ENCODE results near the gene TSPEAR. TPM values are rescaled to one million over a fixed set of nuclear protein-coding genes. Genes with fewer than 3 reads are reported as not detected.
A peak's percentile ranks its signal among the peaks of the same experiment; 100 is the strongest.

TSPEAR gene
- total and polyA plus RNA-seq, 9 of the 15 experiments (the other 6 are each of a cell fraction or from before 2014, with no cell fraction given), result not detected

GRCh38 chr21:44510508-44511218 is 200.7 kb downstream of the TSPEAR start (continued):
- no peak for TF ChIP-seq MNT (conservative IDR thresholded peaks at IDR 0.05)
- peak; percentile 72; the same call in 1 of the 2 replicates for TF ChIP-seq TFAP4 (CRISPR knock-in tag; IDR thresholded peaks at IDR 0.05; ENCODE audit: borderline replicate concordance)
- 0 out of 2 replicates have a peak, but pooled peaks have one; percentile 36 for TF ChIP-seq SP1 (CRISPR knock-in tag; IDR thresholded peaks at IDR 0.05)
- TF ChIP-seq NCOA6 (IDR thresholded peaks at IDR 0.05), result no peak
- no peak for TF ChIP-seq U2AF1 (optimal IDR thresholded peaks at IDR 0.05; ENCODE audit: low read depth, low read length)
- TF ChIP-seq ZC3H8 (IDR thresholded peaks at IDR 0.05), result no peak
- TF ChIP-seq SRSF3 (IDR thresholded peaks at IDR 0.05; ENCODE audit: insufficient read depth, low read length), result no peak
- TF ChIP-seq NFE2 (IDR thresholded peaks at IDR 0.05; ENCODE audit: low read depth), result peak; percentile 63
- 0 out of 2 replicates have a peak, but pooled peaks have one; percentile 34 for TF ChIP-seq HDGF (IDR thresholded peaks at IDR 0.05)
- peak; percentile 92 for TF ChIP-seq SMC3 (conservative IDR thresholded peaks at IDR 0.05; ENCODE audit: insufficient read depth, low read depth, low read length)
- TF ChIP-seq ZNF583 (CRISPR knock-in tag; IDR thresholded peaks at IDR 0.05), result no peak
- peak; percentile 86 for TF ChIP-seq ZNF316 (IDR thresholded peaks at IDR 0.05)
- TF ChIP-seq CC2D1A (IDR thresholded peaks at IDR 0.05), result peak; percentile 61
- peak; percentile 68 for TF ChIP-seq CREM (IDR thresholded peaks at IDR 0.05; ENCODE audit: low read depth)
- no peak for TF ChIP-seq RNF2 (IDR thresholded peaks at IDR 0.05)
- 0 out of 2 replicates have a peak, but pooled peaks have one; percentile 34 for TF ChIP-seq GABPB1 (CRISPR knock-in tag; IDR thresholded peaks at IDR 0.05)
- TF ChIP-seq L3MBTL2 (IDR thresholded peaks at IDR 0.05), result peak; percentile 24; the same call in 1 of the 2 replicates
- TF ChIP-seq FOXO4 (CRISPR knock-in tag; IDR thresholded peaks at IDR 0.05), result no peak
- peak; percentile 18 to 39; a peak in 2 of 4 replicates for TF ChIP-seq NRF1 (conservative IDR thresholded peaks at IDR 0.05 in 1 of 2, IDR thresholded peaks at IDR 0.05 in 1 of 2)
- peak; percentile 66 for TF ChIP-seq MAFG (tag; conservative IDR thresholded peaks at IDR 0.05)
- TF ChIP-seq GATAD2A (IDR thresholded peaks at IDR 0.05), result no peak
- no peak for TF ChIP-seq TAF7 (tag; IDR thresholded peaks at IDR 0.05)
- peak; percentile 40; the same call in 1 of the 2 replicates for TF ChIP-seq EGR1 (conservative IDR thresholded peaks at IDR 0.05)
- TF ChIP-seq HMG20A (CRISPR knock-in tag; conservative IDR thresholded peaks at IDR 0.05), result no peak
- TF ChIP-seq CREB1 (IDR thresholded peaks at IDR 0.05), result no peak
- peak; percentile 61 for TF ChIP-seq CREB1 (CRISPR knock-in tag; IDR thresholded peaks at IDR 0.05)
- TF ChIP-seq PREB (CRISPR knock-in tag; IDR thresholded peaks at IDR 0.05), result 0 out of 2 replicates have a peak, but pooled peaks have one; percentile 15
- peak; percentile 87 for TF ChIP-seq C11orf30 (IDR thresholded peaks at IDR 0.05; ENCODE audit: low read depth)
- TF ChIP-seq BCOR (IDR thresholded peaks at IDR 0.05), result peak; percentile 20; the same call in 1 of the 2 replicates
